Upper lobe of right lung (tissue), 1 donor: ENCODE data around the gene ANKRD50. TPM values are rescaled to one million over a fixed set of nuclear protein-coding genes. Genes with fewer than 3 reads are reported as not detected.

Experiments used
- ATAC-seq: fragments of 200-7000 bp; cut with Tn5 transposase; one replicate; pipeline ENCODE4 v1.9.1; 2020; ENCODE audit warnings: mild to moderate bottlenecking, moderate library complexity
- DNase-seq: peaks from one replicate; pipeline ENCODE4 v3.0.0-alpha.2; 2020
- H3K27ac ChIP-seq: fragments of 200-600 bp; one replicate; pipeline ENCODE4 v1.8.0; 2022
- H3K27me3 ChIP-seq: fragments of 200-600 bp; one replicate; pipeline ENCODE4 v1.8.0; 2022; ENCODE audit warnings: mild to moderate bottlenecking
- H3K36me3 ChIP-seq: fragments of 200-600 bp; one replicate; pipeline ENCODE4 v1.8.0; 2022
- H3K4me1 ChIP-seq: fragments of 200-600 bp; one replicate; pipeline ENCODE4 v1.8.0; 2022
- H3K4me3 ChIP-seq: fragments of 200-600 bp; one replicate; pipeline ENCODE4 v1.8.0; 2022; ENCODE audit warnings: mild to moderate bottlenecking
- H3K9me3 ChIP-seq: fragments of 200-600 bp; one replicate; pipeline ENCODE4 v1.8.0; 2022
- intact Hi-C: fragments of 100-400 bp; cut with DNase I; formaldehyde crosslinking; loops from one replicate; pipeline ENCODE4 v1.11.0; 2022
- total RNA-seq: library from RNA; stranded (reverse); fragmentation: NEBNext Ultra II Directional; extraction: Animal tissue kit (Norgen Biotek cat#: 25700); gene quantifications from one replicate; pipeline ENCODE4 v1.2.1, GENCODE V29; 2021
- TF ChIP-seq, protein P1 (sequence below): fragments of 200-600 bp; IDR thresholded peaks from one replicate; pipeline ENCODE4 v1.8.0; 2022; ENCODE audit warnings: antibody characterized with exemption
- donor health status: DM: no; HTN: yes; CAD: no; lungs with severe emphysema.

The ANKRD50 gene
- total RNA-seq, 1 donor from 2014 or later: 25.9 TPM

DNA sequence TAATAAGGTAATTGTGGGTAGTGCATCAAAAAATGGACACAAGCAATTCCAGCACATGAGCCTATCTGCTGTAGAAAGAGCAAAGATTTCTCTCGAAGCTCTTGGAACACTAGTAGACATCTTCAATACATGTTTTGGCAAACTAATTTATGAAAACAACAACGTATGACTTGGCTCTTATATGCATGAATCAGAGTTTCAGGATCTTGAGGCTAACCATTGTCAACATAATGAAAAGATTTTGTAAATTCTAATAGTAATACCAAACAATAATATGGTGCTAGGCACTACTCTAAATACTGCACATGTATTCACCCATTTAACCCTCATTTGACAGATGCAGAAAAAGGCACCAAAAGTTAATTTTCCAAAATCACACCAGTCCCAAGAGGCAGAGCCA is 25.1 kb upstream of the ANKRD50 start:
- TF ChIP-seq, protein P1, sequence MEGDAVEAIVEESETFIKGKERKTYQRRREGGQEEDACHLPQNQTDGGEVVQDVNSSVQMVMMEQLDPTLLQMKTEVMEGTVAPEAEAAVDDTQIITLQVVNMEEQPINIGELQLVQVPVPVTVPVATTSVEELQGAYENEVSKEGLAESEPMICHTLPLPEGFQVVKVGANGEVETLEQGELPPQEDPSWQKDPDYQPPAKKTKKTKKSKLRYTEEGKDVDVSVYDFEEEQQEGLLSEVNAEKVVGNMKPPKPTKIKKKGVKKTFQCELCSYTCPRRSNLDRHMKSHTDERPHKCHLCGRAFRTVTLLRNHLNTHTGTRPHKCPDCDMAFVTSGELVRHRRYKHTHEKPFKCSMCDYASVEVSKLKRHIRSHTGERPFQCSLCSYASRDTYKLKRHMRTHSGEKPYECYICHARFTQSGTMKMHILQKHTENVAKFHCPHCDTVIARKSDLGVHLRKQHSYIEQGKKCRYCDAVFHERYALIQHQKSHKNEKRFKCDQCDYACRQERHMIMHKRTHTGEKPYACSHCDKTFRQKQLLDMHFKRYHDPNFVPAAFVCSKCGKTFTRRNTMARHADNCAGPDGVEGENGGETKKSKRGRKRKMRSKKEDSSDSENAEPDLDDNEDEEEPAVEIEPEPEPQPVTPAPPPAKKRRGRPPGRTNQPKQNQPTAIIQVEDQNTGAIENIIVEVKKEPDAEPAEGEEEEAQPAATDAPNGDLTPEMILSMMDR: no peak
- H3K27ac ChIP-seq: no peak overlapping the region
- H3K4me1 ChIP-seq: no peaks in the 10 kb centered on the region
- no peak for ATAC-seq
- no peak overlapping the region for H3K4me3 ChIP-seq
- H3K36me3 ChIP-seq: no peaks in the 10 kb centered on the region
- H3K9me3 ChIP-seq: no peaks in the 10 kb centered on the region
- DNase-seq: no peak
- intact Hi-C loops: no loop called here
- no peaks in the 10 kb centered on the region for H3K27me3 ChIP-seq

- Histone ChIP-seq H3K36me3 (no peaks in the 10 kb centered on the region), H3K27me3 (no peaks in the 10 kb centered on the region), H3K4me1 (no peaks in the 10 kb centered on the region), H3K27ac (no peak overlapping the region), H3K9me3 (no peaks in the 10 kb centered on the region), H3K4me3 (no peak overlapping the region)
- ATAC-seq (no peak), DNase-seq (no peak)
- intact Hi-C loops: no loop called here
- TF ChIP-seq, protein P1: no peak
These were observed 24.0 kb upstream of the ANKRD50 start for GRCh38 chr4:124736526-124736925.

DNA sequence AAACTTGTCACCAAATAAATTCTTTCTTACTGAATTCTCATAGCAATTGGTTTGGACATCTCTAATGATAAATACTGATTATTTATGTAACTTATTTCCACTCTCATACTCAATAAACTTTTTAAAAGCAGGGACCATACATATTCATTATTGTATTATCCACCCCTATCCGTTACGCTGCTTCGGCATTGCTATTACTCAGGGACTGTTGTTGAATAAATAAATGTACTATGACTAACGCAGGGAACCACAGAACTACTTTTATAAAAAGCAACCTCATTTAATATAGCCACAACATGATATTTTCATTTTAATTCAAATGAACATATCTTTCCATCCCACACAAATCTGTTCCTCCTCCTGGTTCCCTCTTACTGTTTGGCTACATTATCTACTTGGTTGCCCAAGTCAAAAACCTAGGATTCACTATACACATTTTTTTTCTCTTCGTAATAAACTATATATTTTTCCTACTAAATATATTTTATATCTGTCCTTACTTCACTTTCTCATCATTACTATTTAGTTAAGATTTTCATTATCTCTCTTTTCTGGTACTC is 14.9 kb upstream of the ANKRD50 start:
- H3K4me1 ChIP-seq: no peaks in the 10 kb centered on the region
- intact Hi-C loops: no loop called here
- no peaks in the 10 kb centered on the region for H3K27me3 ChIP-seq
- DNase-seq (no peak), ATAC-seq (no peak)
- no peaks in the 10 kb centered on the region for H3K36me3 ChIP-seq
- H3K4me3 ChIP-seq: no peak overlapping the region
- H3K9me3 ChIP-seq: no peaks in the 10 kb centered on the region
- no peak overlapping the region for H3K27ac ChIP-seq
- TF ChIP-seq, protein P1: no peak

DNA sequence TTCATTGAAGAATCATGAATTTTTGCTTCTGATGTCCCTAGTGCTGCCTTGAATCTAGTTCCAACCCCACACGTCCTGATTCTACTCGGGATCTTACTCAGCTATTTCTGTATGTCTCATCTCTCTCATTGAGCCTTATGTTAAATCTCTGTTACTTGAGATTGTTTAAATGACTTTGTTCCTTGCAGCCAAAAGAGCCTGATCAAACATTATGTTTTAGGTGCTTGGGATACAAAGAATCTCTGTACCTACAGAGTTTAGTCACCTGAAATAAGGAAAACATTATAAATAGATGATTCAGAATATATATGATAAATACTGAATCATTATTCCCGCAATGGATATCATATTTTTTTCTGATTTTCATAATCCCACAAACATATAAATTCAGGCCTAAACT is 13.7 kb upstream of the ANKRD50 start:
- intact Hi-C loops: no loop called here
- Histone ChIP-seq H3K4me1 (no peaks in the 10 kb centered on the region), H3K27ac (no peak overlapping the region), H3K4me3 (no peak overlapping the region), H3K27me3 (no peaks in the 10 kb centered on the region), H3K9me3 (no peaks in the 10 kb centered on the region), H3K36me3 (no peaks in the 10 kb centered on the region)
- ATAC-seq (no peak), DNase-seq (no peak)
- TF ChIP-seq, protein P1: no peak

GRCh38 chr4:124722071-124722470 is 9.5 kb upstream of the ANKRD50 start:
- TF ChIP-seq, protein P1: no peak
- no peak for DNase-seq
- H3K36me3 ChIP-seq: no peaks in the 10 kb centered on the region
- no peaks in the 10 kb centered on the region for H3K4me1 ChIP-seq
- no peak overlapping the region for H3K4me3 ChIP-seq
- no peak overlapping the region for H3K27ac ChIP-seq
- no peaks in the 10 kb centered on the region for H3K27me3 ChIP-seq
- H3K9me3 ChIP-seq: no peaks in the 10 kb centered on the region
- intact Hi-C loops: no loop called here
- ATAC-seq: no peak

DNA sequence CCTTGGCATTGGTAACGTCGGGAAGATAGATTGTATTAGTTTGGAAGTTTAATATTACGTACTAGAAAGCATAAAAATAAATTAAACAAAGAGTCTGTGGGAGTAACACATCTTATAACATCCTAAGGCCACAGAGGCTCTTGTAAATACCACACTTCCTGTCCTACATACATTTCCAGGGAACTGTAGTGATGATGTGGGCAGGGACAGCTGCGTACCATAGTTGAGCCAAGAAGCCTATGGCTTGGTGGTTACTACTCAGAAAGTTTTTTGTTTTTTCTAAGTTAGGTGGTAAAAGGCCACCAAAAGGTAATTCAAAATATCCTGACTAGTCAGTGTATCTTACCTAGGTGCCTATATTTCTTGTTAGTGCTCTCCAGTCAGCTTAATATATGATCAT is 4.6 kb upstream of the ANKRD50 start:
- H3K27me3 ChIP-seq: no peaks in the 10 kb centered on the region
- H3K4me1 ChIP-seq: no peaks in the 10 kb centered on the region
- no peak overlapping the region for H3K4me3 ChIP-seq
- intact Hi-C loops: no loop called here
- no peaks in the 10 kb centered on the region for H3K36me3 ChIP-seq
- H3K27ac ChIP-seq: no peak overlapping the region
- TF ChIP-seq, protein P1: no peak
- ATAC-seq: no peak
- no peak for DNase-seq
- H3K9me3 ChIP-seq: no peaks in the 10 kb centered on the region
